ENCODE data around the gene CROT.
A peak's percentile ranks its signal among the peaks of the same experiment; 100 is the strongest.

CROT gene

DNA sequence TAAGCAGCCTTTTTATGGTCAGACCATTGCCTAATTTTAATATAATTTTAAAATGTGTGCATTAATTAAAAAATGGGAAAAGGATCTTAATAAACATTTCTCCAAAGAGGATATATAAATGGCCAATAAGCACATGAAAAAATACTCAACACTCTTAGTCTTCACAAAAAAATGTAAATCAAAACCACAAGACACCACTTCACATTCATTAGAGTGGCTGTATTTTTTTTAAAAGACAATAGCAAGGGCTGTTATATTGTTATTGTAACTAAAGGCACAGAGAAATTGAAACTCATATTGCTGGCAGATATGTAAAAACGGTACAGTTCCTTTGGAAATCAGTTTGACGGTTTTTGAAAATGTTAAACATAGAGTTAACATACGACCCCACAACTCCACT is 3.2 kb upstream of the CROT start:
- no peak for TF ChIP-seq ZFX (IDR thresholded peaks at IDR 0.05)
- TF ChIP-seq, protein P1, sequence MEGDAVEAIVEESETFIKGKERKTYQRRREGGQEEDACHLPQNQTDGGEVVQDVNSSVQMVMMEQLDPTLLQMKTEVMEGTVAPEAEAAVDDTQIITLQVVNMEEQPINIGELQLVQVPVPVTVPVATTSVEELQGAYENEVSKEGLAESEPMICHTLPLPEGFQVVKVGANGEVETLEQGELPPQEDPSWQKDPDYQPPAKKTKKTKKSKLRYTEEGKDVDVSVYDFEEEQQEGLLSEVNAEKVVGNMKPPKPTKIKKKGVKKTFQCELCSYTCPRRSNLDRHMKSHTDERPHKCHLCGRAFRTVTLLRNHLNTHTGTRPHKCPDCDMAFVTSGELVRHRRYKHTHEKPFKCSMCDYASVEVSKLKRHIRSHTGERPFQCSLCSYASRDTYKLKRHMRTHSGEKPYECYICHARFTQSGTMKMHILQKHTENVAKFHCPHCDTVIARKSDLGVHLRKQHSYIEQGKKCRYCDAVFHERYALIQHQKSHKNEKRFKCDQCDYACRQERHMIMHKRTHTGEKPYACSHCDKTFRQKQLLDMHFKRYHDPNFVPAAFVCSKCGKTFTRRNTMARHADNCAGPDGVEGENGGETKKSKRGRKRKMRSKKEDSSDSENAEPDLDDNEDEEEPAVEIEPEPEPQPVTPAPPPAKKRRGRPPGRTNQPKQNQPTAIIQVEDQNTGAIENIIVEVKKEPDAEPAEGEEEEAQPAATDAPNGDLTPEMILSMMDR (conservative IDR thresholded peaks at IDR 0.05), result no peak
- no peak overlapping the region for H3K27ac ChIP-seq

DNA sequence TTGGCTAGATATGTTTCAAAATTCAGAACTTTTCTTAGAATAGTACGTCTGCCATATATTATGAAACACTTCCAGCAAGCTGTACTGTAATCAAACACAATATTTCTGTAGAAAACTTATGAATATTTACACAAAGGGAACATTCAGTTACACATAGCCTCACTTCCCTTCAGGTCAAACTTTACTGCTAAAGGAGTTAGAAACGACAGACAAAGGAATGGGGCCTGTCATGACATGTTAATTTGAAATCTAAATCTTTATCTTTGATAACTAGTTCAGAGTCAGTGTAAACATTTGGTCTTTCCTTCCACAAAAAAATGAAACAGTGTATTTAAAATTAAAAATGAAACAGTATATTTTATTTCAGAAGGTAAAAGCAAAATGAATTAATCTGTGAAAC is 1.0 kb upstream of the CROT start:
- TF ChIP-seq, protein P1 (conservative IDR thresholded peaks at IDR 0.05), result no peak
- no peak for TF ChIP-seq ZFX (IDR thresholded peaks at IDR 0.05)
- H3K27ac ChIP-seq, result peak overlapping the region; percentile 81

DNA sequence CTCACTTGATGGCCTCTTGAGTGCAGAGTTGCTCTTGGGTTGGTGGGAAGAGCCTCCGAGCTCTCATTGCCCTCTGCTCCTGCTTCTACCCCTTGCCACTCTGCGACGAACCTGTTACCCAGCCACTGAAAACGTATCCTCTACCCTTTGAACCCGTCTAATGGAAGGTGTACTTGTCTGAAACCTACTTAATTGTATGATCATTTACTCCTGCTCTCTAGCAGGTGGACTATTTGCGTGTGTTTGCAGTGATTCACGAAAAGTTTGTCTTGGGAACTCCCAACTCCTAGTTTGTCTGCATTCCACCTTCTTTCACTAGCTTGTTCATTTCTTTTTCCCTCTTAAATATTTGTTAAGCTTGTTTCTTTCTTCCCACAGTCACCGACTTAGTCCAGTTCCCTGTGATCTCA is 503 bp downstream of the CROT start:
- H3K27ac ChIP-seq, result peak overlapping the region; percentile 81
- TF ChIP-seq ZFX (IDR thresholded peaks at IDR 0.05), result no peak
- TF ChIP-seq, protein P1 (conservative IDR thresholded peaks at IDR 0.05), result no peak

DNA sequence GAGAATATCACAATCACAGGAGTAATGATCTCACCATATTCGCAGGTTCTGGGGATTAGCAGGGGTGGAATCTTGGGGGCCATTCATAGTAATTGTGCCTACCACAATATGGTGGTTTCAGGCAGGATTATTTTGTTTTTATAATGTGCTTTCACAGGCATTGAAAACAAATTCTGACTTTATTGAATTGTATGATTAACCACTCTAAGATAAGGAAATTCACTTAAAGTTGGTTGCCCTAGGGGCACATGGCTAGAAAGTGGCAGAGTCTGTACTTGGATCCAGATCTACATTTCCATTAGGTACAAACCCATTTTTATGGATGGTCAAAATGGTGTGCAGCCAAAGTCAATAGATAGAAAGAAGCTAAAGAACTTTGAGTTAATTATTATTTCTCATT is 1.7 kb downstream of the CROT start:
- H3K27ac ChIP-seq, result no peak overlapping the region
- TF ChIP-seq, protein P1 (conservative IDR thresholded peaks at IDR 0.05), result no peak
- TF ChIP-seq ZFX (IDR thresholded peaks at IDR 0.05), result no peak

DNA sequence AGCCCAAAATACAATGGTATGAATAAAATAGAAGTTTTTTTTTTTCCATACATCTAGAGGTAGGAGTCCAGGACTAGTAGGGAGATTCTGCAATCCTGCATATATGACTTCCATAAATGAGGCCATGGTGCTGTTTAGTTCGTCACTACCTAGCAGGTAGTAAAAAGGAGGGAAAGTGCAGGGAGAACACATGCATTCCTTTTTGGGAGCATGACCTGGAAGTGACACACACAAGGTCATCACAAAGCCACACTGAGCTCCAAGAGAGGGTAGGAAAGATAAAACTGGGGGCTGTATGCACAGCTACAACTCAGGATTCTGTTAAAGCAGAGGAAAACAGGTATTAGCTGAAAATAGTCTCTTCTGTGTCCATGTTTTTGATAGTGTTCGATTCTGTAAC is 2.2 kb downstream of the CROT start:
- TF ChIP-seq, protein P1 (conservative IDR thresholded peaks at IDR 0.05), result no peak
- TF ChIP-seq ZFX (IDR thresholded peaks at IDR 0.05), result no peak
- no peak overlapping the region for H3K27ac ChIP-seq

DNA sequence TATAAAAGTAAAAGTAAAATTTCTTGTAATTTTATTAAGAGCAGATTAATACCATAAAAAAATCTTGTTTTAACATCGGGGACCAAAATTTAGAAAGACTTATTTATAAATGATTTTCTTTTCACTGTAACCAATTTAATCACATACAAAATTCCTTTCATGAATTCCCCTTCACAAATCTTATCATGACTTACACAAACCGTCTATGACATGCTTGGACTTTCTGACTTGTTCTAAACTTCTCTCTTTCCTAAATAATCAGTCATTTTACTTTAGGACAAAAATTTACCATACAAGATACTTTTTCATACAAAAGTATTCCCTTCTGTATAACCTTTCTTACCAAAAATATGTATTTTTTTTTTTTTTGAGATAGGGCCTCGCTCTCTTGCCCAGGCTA is 9.3 kb downstream of the CROT start:
- TF ChIP-seq, protein P1 (conservative IDR thresholded peaks at IDR 0.05), result no peak
- no peak for TF ChIP-seq ZFX (IDR thresholded peaks at IDR 0.05)

DNA sequence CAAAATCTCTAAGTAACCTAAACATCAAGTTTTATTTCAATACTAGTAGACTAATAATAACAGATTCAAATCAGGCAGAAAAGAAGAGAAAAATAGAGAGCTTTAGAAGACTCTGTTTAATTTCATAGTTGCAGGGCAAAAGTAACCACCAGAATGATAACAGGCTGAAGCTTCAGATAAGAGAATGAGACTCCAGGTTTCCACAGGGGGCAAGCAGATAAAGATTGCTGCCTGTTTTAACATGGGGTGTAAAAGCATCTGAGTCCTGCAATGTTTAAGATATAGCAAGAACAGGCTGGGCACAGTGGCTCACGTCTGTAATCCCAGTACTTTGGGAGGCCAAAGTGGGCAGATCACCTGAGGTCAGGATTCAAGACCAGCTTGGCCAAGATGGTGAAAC is 11.0 kb downstream of the CROT start:
- TF ChIP-seq ZFX (IDR thresholded peaks at IDR 0.05), result no peak
- TF ChIP-seq, protein P1 (conservative IDR thresholded peaks at IDR 0.05), result no peak
- no peak overlapping the region for H3K27ac ChIP-seq

More for the DNA sequence above, 9.3 kb downstream of the CROT start:
- no peak overlapping the region for H3K27ac ChIP-seq

Data from C4-2B (cell line).